22Rv1 (cell line): Measurements from ENCODE around the gene CAPN11.

Experiments
- H3K27ac ChIP-seq: fragments of 450-650 bp; 2 replicates; pipeline ENCODE4 v1.5.1; 2017
- CTCF ChIP-seq: fragments of 450-650 bp; IDR thresholded peaks from 2 replicates; pipeline ENCODE4 v1.5.1; 2017; ENCODE audit warnings: mild to moderate bottlenecking
- ZFX ChIP-seq: fragments of 450-650 bp; IDR thresholded peaks from 2 replicates; pipeline ENCODE4 v1.6.1; 2017; ENCODE audit warnings: antibody characterized with exemption, borderline replicate concordance

Gene CAPN11

GRCh38 chr6:44223319-44224028, 64.9 kb downstream of the CAPN11 start, which contains the start of gene SLC29A1:
Gene SLC29A1 (plus strand): TSS chr6:44223595. CDS start chr6:44227314, 3,719 bp downstream.
- H3K27ac ChIP-seq = peak within 1 kb of the TSS; percentile 79

GRCh38 chr6:44224029-44224964, 65.7 kb downstream of the CAPN11 start:
- peak overlapping the region; percentile 79 for H3K27ac ChIP-seq
- TF ChIP-seq ZFX (no peak), CTCF (0 out of 2 replicates have a peak, but pooled peaks have one; percentile 3)

More at GRCh38 chr6:44223319-44224028, 64.9 kb downstream of the CAPN11 start, which contains the start of gene SLC29A1:
- TF ChIP-seq ZFX (no peak), CTCF (peak; percentile 33; the same call in 1 of the 2 replicates)

- peak overlapping the region; percentile 79; the same call in 1 of the 2 replicates for H3K27ac ChIP-seq
- no peak for TF ChIP-seq CTCF
- no peak for TF ChIP-seq ZFX
These were observed 66.3 kb downstream of the CAPN11 start for GRCh38 chr6:44224965-44225305.

- TF ChIP-seq ZFX = no peak
- H3K27ac ChIP-seq = no peak overlapping the region; the same call in 1 of the 2 replicates
These were observed 67.1 kb downstream of the CAPN11 start for GRCh38 chr6:44225579-44226325.

GRCh38 chr6:44226368-44227147, 67.9 kb downstream of the CAPN11 start:
- no peak overlapping the region for H3K27ac ChIP-seq
- TF ChIP-seq ZFX = no peak
- no peak for TF ChIP-seq CTCF

GRCh38 chr6:44227148-44227793, 68.7 kb downstream of the CAPN11 start:
- H3K27ac ChIP-seq = no peak overlapping the region
- TF ChIP-seq ZFX (no peak), CTCF (no peak)
